Naive B cell (primary cell): ENCODE measurements around the gene LRR1. TPM values are rescaled to one million over a fixed set of nuclear protein-coding genes. Genes with fewer than 3 reads are reported as not detected.
"Not testable (repeated sequence)": the region's sequence is repeated elsewhere in the genome, so short reads cannot be mapped to it uniquely, and the experiment has no call there.

Source experiments
- ATAC-seq, 2 donors: fragments of 150-1000 bp; cut with Tn5 transposase; 2 replicates each; pipeline ENCODE4 v1.10.0; 2021; ENCODE audit warnings: low read depth in 2 of 2, mild to moderate bottlenecking in 2 of 2, moderate library complexity in 2 of 2
- DNase-seq: peaks from one replicate; pipeline ENCODE4 v3.0.0; 2022
- H3K27ac Mint-ChIP-seq, 6 donors: one replicate each; pipeline ENCODE4 v1.8.0; 2020 to 2022; ENCODE audit warnings: mild to moderate bottlenecking in 6 of 6, mixed read lengths in 6 of 6, moderate library complexity in 5 of 6, inconsistent platforms in 2 of 6
- H3K27me3 Mint-ChIP-seq, 3 donors: one replicate each; pipeline ENCODE4 v1.8.0; 2021 to 2022; ENCODE audit warnings: mixed read lengths in 3 of 3, mild to moderate bottlenecking in 1 of 3
- H3K36me3 Mint-ChIP-seq, 2 donors: one replicate each; pipeline ENCODE4 v1.8.0; 2020 to 2022; ENCODE audit warnings: mixed read lengths in 2 of 2, inconsistent platforms in 1 of 2, mild to moderate bottlenecking in 1 of 2
- H3K4me1 Mint-ChIP-seq, 3 donors: one replicate each; pipeline ENCODE4 v1.8.0; 2020 to 2022; ENCODE audit warnings: mixed read lengths in 3 of 3, inconsistent platforms in 1 of 3, mild to moderate bottlenecking in 1 of 3, moderate library complexity in 1 of 3
- H3K4me3 Mint-ChIP-seq, 8 donors: one replicate each; pipeline ENCODE4 v1.8.0; 2020 to 2022; ENCODE audit warnings: mild to moderate bottlenecking in 8 of 8, mixed read lengths in 8 of 8, moderate library complexity in 8 of 8, inconsistent platforms in 2 of 8
- H3K9me3 Mint-ChIP-seq, 7 donors: one replicate each; pipeline ENCODE4 v1.8.0; 2020 to 2022; ENCODE audit warnings: mixed read lengths in 7 of 7, mild to moderate bottlenecking in 5 of 7, inconsistent platforms in 2 of 7, moderate library complexity in 1 of 7
- polyA plus RNA-seq, 6 donors: library from polyadenylated mRNA; unstranded; fragments of 300-500 nt; fragmentation: Illumina TruSeq; gene quantifications; one replicate each; pipeline ENCODE4 v1.2.3, GENCODE V29; 2021; ENCODE audit warnings: low read depth in 6 of 6

The LRR1 gene
- polyA plus RNA-seq, 6 donors from 2014 or later, result 9.1 to 13.5 (median 10.1) TPM

- Mint-ChIP-seq H3K9me3 (no peaks in the 10 kb centered on the region), H3K36me3 (no peaks in the 10 kb centered on the region), H3K4me1 (peaks cover 4 to 8% (median 7%) of the 10 kb centered on the region in 3 donors), H3K27ac (no peak overlapping the region), H3K27me3 (no peaks in the 10 kb centered on the region), H3K4me3 (no peak overlapping the region)
- DNase-seq (no peak), ATAC-seq (no peak)
Measured at GRCh38 chr14:49654511-49654910, 55.8 kb downstream of the LRR1 start.

GRCh38 chr14:49657500-49657899, 58.8 kb downstream of the LRR1 start:
- H3K27ac Mint-ChIP-seq, result peak overlapping the region in 1 of 6 donors; percentile 20
- not testable (repeated sequence) for ATAC-seq, H3K4me1 Mint-ChIP-seq, H3K4me3 Mint-ChIP-seq, H3K27me3 Mint-ChIP-seq, H3K36me3 Mint-ChIP-seq, H3K9me3 Mint-ChIP-seq, DNase-seq

DNA sequence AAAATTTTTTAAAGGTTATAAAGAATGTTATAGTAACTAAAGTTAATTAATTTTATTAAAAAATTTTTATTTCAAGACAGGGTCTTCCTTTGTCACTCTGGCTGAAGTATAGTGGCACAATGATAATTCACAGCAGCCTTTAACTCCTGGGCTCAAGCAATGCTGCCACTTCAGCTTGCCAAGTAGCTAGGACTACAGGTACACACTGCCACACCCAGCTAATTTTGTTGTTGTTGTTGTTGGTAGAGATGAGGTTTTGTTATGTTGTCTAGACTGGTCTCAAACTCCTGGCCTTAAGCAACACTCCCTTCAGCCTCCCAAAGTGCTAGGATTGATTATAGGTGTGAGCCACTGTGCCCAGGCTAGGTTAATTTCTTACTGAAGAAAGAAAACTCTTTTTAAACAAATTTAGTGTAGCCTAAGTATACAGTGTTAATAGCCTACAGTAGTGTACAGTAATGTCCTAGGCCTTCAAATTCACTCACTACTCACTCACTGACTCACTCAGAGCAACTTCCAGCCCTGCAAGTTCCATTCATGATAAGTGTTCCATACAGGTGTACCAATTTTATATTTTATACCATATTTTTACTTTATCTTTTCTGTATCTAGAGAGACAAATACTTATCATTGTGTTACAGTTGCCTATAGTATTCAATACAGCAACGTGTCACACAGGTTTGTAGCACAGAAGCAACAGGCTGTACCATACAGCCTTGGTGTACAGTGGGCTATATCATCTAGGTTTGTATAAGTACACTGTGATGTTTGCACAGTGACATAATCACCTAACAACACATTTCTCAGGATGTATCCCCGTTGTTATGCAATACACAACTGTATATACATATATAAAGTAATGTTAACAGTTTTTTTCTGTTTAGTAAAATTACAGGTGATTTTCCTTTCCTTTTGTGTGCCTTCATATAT, 61.1 kb downstream of the LRR1 start:
- no peak overlapping the region for H3K4me3 Mint-ChIP-seq
- no peak for DNase-seq
- H3K4me1 Mint-ChIP-seq, result no peaks in the 10 kb centered on the region
- H3K9me3 Mint-ChIP-seq, result no peaks in the 10 kb centered on the region
- no peak for ATAC-seq
- peak overlapping the region in 2 of 6 donors; percentile 34 to 62 for H3K27ac Mint-ChIP-seq
- H3K27me3 Mint-ChIP-seq, result no peaks in the 10 kb centered on the region
- no peaks in the 10 kb centered on the region for H3K36me3 Mint-ChIP-seq

Other genes starting within 250 kb of the LRR1 start
- 1,000 to 10,000 TPM; 5,522 to 9,273 (median 8,580) TPM for gene RPS29, start 12.6 kb upstream of the LRR1 start, polyA plus RNA-seq
- gene RPL36AL, start 21.7 kb downstream of the LRR1 start, polyA plus RNA-seq, result 100 to 1,000 TPM; 384 to 554 (median 508) TPM
- 10 to 100 TPM; 27.7 to 33.8 (median 30.0) TPM for gene MGAT2, start 21.9 kb downstream of the LRR1 start, polyA plus RNA-seq
- gene DNAAF2, start 36.3 kb downstream of the LRR1 start, polyA plus RNA-seq, result 10 to 100 TPM; 16.1 to 28.3 (median 24.8) TPM
- gene POLE2, start 89.3 kb downstream of the LRR1 start, polyA plus RNA-seq, result 1 to 10 TPM in 4 of 6 donors, under 1 TPM in 2; 0.34 to 4.7 (median 1.2) TPM
- gene KLHDC1, start 94.2 kb downstream of the LRR1 start, polyA plus RNA-seq, result 1 to 10 TPM in 5 of 6 donors, not detected in 1; 2.4 to 4.7 (median 3.1) TPM
- 10 to 100 TPM; 58.0 to 91.4 (median 80.0) TPM for gene KLHDC2, start 169.2 kb downstream of the LRR1 start, polyA plus RNA-seq